ENCODE results near the gene RRAD. TPM values are rescaled to one million over a fixed set of nuclear protein-coding genes. Genes with fewer than 3 reads are reported as not detected.
"Not testable (repeated sequence)": the region's sequence is repeated elsewhere in the genome, so short reads cannot be mapped to it uniquely, and the experiment has no call there.

Gene RRAD
- total RNA-seq, 1 donor from 2014 or later, result 12.1 TPM

DNA sequence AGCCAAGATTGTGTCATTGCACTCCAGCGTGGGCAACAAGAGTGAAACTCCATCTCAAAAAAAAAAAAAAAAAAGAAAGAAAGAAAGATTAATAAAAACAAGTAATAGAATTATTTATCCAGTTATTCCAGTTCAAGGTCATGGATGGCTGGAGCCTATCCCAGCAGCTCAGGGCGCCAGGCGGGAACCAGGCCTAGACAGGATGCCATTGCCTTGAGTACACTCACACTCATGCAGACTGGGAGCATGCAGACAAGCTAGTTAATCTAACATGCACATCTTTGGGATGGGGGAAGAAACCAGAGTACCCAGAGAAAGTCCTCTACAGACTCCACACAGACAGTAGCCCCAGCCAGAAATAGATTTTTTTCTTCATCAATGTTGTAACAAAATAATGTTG is 27.1 kb downstream of the RRAD start:
- Histone ChIP-seq H3K4me1 (ENCODE audit: insufficient read depth, low read length) (peaks cover 12% of the 10 kb centered on the region), H3K4me3 (ENCODE audit: insufficient read depth, low read depth, low read length) (no peak overlapping the region), H3K27ac (ENCODE audit: low read depth, low read length) (no peak overlapping the region), H3K79me2 (ENCODE audit: insufficient read depth, low read length) (no peaks in the 10 kb centered on the region), H3K9ac (ENCODE audit: low read length) (no peak overlapping the region), H3K27me3 (ENCODE audit: insufficient read depth, low read length) (no peaks in the 10 kb centered on the region), H4K20me1 (ENCODE audit: insufficient read depth, low read length) (no peaks in the 10 kb centered on the region), H3K36me3 (ENCODE audit: insufficient read depth, low read length) (no peaks in the 10 kb centered on the region), H2AFZ (ENCODE audit: low read depth, low read length) (no peak overlapping the region), H3K4me2 (ENCODE audit: low read length) (no peak overlapping the region), H3K9me3 (ENCODE audit: insufficient read depth, low read depth, low read length) (no peaks in the 10 kb centered on the region)
- peaks cover 3% of the 10 kb centered on the region for H3K9me3 Mint-ChIP-seq (ENCODE audit: unreplicated experiment)
- peaks cover 1% of the 10 kb centered on the region for H3K36me3 Mint-ChIP-seq (ENCODE audit: low read depth, unreplicated experiment)
- H3K27ac Mint-ChIP-seq (ENCODE audit: unreplicated experiment), result no peak overlapping the region
- peaks cover 24% of the 10 kb centered on the region for H3K4me1 Mint-ChIP-seq (ENCODE audit: low read depth, unreplicated experiment)
- no peak for TF ChIP-seq EZH2 (IDR thresholded peaks at IDR 0.05; ENCODE audit: insufficient read depth, low read length)
- TF ChIP-seq, protein P1, sequence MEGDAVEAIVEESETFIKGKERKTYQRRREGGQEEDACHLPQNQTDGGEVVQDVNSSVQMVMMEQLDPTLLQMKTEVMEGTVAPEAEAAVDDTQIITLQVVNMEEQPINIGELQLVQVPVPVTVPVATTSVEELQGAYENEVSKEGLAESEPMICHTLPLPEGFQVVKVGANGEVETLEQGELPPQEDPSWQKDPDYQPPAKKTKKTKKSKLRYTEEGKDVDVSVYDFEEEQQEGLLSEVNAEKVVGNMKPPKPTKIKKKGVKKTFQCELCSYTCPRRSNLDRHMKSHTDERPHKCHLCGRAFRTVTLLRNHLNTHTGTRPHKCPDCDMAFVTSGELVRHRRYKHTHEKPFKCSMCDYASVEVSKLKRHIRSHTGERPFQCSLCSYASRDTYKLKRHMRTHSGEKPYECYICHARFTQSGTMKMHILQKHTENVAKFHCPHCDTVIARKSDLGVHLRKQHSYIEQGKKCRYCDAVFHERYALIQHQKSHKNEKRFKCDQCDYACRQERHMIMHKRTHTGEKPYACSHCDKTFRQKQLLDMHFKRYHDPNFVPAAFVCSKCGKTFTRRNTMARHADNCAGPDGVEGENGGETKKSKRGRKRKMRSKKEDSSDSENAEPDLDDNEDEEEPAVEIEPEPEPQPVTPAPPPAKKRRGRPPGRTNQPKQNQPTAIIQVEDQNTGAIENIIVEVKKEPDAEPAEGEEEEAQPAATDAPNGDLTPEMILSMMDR (IDR thresholded peaks at IDR 0.05; ENCODE audit: insufficient read depth, low read depth, low read length), result no peak
- peaks cover 8% of the 10 kb centered on the region for H3K27me3 Mint-ChIP-seq (ENCODE audit: low read depth, unreplicated experiment)
- FAIRE-seq (no peak), DNase-seq (ENCODE audit: low read depth) (peak; percentile 45)
- no peak overlapping the region for H3K4me3 Mint-ChIP-seq (ENCODE audit: unreplicated experiment)

DNA sequence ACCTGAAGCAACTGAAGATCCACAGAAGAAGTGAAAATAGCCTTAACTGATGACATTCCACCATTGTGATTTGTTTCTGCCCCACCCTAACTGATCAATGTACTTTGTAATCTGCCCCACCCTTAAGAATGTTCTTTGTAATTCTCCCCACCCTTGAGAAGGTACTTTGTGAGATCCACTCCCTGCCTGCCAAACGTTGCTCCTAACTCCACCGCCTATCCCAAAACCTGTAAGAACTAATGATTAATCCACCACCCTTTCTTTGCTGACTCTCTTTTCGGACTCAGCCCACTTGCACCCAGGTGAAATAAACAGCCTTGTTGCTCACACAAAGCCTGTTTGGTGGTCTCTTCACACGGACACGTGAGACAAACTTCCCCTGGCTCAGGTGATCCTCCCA is 28.7 kb downstream of the RRAD start:
- not testable (repeated sequence) for H3K4me3 ChIP-seq (ENCODE audit: insufficient read depth, low read depth, low read length); H3K27me3 Mint-ChIP-seq (ENCODE audit: low read depth, unreplicated experiment); H3K9ac ChIP-seq (ENCODE audit: low read length); H3K9me3 Mint-ChIP-seq (ENCODE audit: unreplicated experiment); H4K20me1 ChIP-seq (ENCODE audit: insufficient read depth, low read length); H3K36me3 Mint-ChIP-seq (ENCODE audit: low read depth, unreplicated experiment); H3K4me3 Mint-ChIP-seq (ENCODE audit: unreplicated experiment); H3K79me2 ChIP-seq (ENCODE audit: insufficient read depth, low read length); H3K9me3 ChIP-seq (ENCODE audit: insufficient read depth, low read depth, low read length); H2AFZ ChIP-seq (ENCODE audit: low read depth, low read length); H3K4me2 ChIP-seq (ENCODE audit: low read length); H3K27ac Mint-ChIP-seq (ENCODE audit: unreplicated experiment); H3K27ac ChIP-seq (ENCODE audit: low read depth, low read length); H3K36me3 ChIP-seq (ENCODE audit: insufficient read depth, low read length); DNase-seq (ENCODE audit: low read depth); FAIRE-seq; H3K27me3 ChIP-seq (ENCODE audit: insufficient read depth, low read length)
- peaks cover 12% of the 10 kb centered on the region for H3K4me1 ChIP-seq (ENCODE audit: insufficient read depth, low read length)
- H3K4me1 Mint-ChIP-seq (ENCODE audit: low read depth, unreplicated experiment), result peaks cover 24% of the 10 kb centered on the region

DNA sequence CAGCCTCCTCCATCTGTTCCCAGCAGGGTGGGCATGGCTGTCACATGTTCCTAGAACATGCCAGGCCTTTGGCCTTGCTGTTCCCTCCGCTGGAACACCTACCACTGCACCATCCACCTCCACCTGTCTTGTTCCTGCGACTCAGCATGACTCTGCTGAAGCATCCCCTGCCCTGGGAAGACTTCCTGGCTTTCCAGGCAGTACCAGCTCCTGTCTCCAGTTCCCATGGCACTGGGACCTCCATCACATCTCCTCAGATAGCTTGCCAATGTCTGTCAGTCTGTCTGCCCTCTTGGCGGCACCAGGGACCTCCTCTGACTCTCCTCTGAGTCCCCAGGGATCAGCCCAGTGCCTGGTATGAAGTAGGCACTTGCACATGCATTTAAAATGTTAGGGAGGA is 29.3 kb downstream of the RRAD start:
- Mint-ChIP-seq H3K27ac (ENCODE audit: unreplicated experiment) (no peak overlapping the region), H3K27me3 (ENCODE audit: low read depth, unreplicated experiment) (peaks cover 7% of the 10 kb centered on the region), H3K36me3 (ENCODE audit: low read depth, unreplicated experiment) (peaks cover 1% of the 10 kb centered on the region), H3K4me1 (ENCODE audit: low read depth, unreplicated experiment) (peaks cover 22% of the 10 kb centered on the region), H3K4me3 (ENCODE audit: unreplicated experiment) (no peak overlapping the region), H3K9me3 (ENCODE audit: unreplicated experiment) (peaks cover 3% of the 10 kb centered on the region)
- TF ChIP-seq, protein P1 (IDR thresholded peaks at IDR 0.05; ENCODE audit: insufficient read depth, low read depth, low read length), result no peak
- TF ChIP-seq EZH2 (IDR thresholded peaks at IDR 0.05; ENCODE audit: insufficient read depth, low read length), result no peak
- Histone ChIP-seq H2AFZ (ENCODE audit: low read depth, low read length) (no peak overlapping the region), H3K27ac (ENCODE audit: low read depth, low read length) (no peak overlapping the region), H3K27me3 (ENCODE audit: insufficient read depth, low read length) (no peaks in the 10 kb centered on the region), H4K20me1 (ENCODE audit: insufficient read depth, low read length) (no peaks in the 10 kb centered on the region), H3K4me2 (ENCODE audit: low read length) (no peak overlapping the region), H3K36me3 (ENCODE audit: insufficient read depth, low read length) (no peaks in the 10 kb centered on the region), H3K4me1 (ENCODE audit: insufficient read depth, low read length) (peaks cover 12% of the 10 kb centered on the region), H3K4me3 (ENCODE audit: insufficient read depth, low read depth, low read length) (no peak overlapping the region), H3K79me2 (ENCODE audit: insufficient read depth, low read length) (no peaks in the 10 kb centered on the region), H3K9ac (ENCODE audit: low read length) (no peak overlapping the region), H3K9me3 (ENCODE audit: insufficient read depth, low read depth, low read length) (no peaks in the 10 kb centered on the region)
- DNase-seq (ENCODE audit: low read depth) (no peak), FAIRE-seq (no peak)

All from astrocyte (in vitro differentiated cells and primary cell).